ENCODE measurements around the gene ARFGAP2.

The ARFGAP2 gene

DNA sequence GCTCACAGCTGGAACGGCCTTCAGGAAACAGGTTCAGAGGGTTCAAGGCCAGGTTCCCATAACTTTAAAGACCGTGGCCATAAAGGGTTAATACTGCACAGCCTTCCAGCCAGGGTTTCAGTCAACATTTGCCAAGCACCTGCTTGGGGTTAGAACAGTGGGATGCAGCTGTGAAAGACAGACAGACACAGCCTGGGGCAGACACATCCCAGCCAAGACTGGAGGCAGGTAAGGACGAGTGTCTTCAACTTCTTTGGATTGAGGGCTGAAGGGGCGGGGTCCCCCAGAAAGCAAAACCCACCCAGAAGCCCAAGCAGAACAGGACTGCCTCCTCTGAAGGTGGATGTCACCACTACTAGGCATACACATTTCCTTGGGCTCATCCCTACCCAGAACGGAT is 14.3 kb downstream of the ARFGAP2 start:
- in situ Hi-C loops (cut with HindIII; ENCODE audit: low sequenced_read_pairs): no loop called here
- no peak overlapping the region for H3K4me3 ChIP-seq (ENCODE audit: low read depth, low read length)
- no peak for DNase-seq (ENCODE audit: low read depth, low spot score)
- TF ChIP-seq, protein P1, sequence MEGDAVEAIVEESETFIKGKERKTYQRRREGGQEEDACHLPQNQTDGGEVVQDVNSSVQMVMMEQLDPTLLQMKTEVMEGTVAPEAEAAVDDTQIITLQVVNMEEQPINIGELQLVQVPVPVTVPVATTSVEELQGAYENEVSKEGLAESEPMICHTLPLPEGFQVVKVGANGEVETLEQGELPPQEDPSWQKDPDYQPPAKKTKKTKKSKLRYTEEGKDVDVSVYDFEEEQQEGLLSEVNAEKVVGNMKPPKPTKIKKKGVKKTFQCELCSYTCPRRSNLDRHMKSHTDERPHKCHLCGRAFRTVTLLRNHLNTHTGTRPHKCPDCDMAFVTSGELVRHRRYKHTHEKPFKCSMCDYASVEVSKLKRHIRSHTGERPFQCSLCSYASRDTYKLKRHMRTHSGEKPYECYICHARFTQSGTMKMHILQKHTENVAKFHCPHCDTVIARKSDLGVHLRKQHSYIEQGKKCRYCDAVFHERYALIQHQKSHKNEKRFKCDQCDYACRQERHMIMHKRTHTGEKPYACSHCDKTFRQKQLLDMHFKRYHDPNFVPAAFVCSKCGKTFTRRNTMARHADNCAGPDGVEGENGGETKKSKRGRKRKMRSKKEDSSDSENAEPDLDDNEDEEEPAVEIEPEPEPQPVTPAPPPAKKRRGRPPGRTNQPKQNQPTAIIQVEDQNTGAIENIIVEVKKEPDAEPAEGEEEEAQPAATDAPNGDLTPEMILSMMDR (IDR thresholded peaks at IDR 0.05; ENCODE audit: low read depth, low read length): no peak

DNA sequence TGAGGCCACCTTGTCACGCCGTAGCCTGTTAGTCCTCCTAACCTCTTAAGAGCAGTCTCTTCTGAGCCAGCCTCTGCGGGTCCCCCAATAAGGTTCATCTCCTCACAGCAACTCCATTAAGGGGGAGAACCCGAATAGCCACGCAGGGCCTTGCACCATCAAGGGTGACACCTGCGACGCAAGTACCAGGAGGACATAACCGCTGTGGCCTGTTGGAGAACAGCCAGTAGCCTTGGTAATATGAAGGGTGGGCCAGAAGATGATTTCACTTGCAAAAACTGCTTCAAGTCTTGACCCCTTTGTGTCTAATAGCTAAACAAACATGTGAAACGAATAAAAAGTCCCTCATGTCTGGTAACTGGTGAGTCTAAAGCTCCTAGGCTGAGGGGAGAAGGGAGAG is 14.8 kb downstream of the ARFGAP2 start:
- in situ Hi-C loops (cut with HindIII; ENCODE audit: low sequenced_read_pairs): no loop called here
- TF ChIP-seq, protein P1 (IDR thresholded peaks at IDR 0.05; ENCODE audit: low read depth, low read length): no peak
- H3K4me3 ChIP-seq (ENCODE audit: low read depth, low read length): no peak overlapping the region
- no peak for DNase-seq (ENCODE audit: low read depth, low spot score)

DNA sequence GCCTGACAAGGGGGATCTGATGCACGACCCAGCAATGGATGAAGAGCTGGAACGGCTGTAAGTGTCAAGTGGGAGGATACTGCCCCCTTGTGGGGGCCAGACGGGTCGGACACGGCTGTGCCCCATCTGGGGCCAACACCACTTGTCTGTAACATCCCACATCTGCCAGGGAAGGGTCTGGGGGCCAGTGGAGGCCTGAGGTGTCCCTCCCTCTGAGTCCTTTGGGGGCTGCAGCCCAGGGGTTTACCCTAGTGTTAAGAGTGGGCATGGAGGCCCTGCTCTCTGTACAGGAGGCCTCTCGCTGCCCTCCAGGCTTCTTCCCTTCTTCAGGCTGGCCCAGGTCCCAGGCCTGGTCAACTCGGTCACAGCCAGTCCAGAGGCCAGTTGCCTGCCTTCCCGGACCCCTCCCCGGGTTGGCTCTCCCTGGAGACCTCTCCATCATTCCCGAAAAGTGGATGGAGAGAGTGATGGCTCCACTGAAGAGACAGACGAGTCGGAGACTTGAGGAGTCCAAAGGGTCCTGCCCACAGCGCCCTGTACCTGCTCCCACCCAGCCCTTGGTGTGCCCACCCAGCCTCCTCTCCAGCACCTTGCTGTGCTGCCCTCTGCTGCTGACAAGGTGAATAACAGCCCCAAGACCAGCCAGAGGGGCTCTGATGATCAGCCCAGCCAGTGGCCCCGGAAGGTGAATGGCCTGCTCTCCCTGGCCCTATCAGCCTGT is 15.4 kb downstream of the ARFGAP2 start:
- peak; percentile 70 for DNase-seq (ENCODE audit: low read depth, low spot score)
- TF ChIP-seq, protein P1 (IDR thresholded peaks at IDR 0.05; ENCODE audit: low read depth, low read length): peak; percentile 89
- no peak overlapping the region for H3K4me3 ChIP-seq (ENCODE audit: low read depth, low read length)
- in situ Hi-C loops (cut with HindIII; ENCODE audit: low sequenced_read_pairs): no loop called here

DNA sequence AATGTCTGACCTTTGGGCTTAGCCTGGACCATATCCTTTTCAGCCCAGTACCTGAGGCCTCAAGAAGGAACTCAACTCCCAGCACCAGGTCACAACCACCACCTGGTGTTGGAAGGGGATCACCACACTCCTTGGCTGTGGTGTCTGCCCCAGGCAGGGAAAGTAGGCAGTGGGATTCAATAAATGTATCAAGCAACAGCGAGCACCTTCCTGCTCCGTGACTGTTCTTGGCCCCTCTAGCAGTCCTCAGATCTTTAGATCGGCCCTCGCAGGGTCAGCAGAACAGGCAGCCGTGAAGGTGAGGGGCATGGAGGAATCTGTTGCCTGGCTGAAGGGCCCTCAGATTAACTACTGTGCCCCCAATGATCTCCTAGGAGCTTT is 15.9 kb downstream of the ARFGAP2 start:
- H3K4me3 ChIP-seq (ENCODE audit: low read depth, low read length): no peak overlapping the region
- no peak for DNase-seq (ENCODE audit: low read depth, low spot score)
- TF ChIP-seq, protein P1 (IDR thresholded peaks at IDR 0.05; ENCODE audit: low read depth, low read length): no peak
- in situ Hi-C loops (cut with HindIII; ENCODE audit: low sequenced_read_pairs): no loop called here

DNA sequence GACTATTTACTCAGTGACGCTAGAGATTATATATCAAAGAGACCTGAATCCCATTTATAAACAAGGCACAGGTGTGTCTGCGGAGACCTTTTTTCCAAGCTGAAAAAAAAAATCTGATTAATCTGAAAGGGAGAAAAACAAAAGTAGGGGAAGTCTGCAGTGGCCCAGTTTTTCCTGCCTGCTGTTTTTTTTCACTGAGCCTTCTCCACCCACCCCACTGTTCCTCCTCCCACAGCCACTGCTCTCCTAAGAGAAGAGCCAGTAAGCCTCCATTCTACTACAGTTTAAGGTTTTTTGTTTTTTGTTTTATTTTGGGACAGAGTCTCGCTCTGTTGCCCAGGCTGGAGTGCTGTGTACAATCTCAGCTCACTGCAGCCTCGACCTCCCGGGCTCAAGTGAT is 18.4 kb downstream of the ARFGAP2 start:
- in situ Hi-C loops (cut with HindIII; ENCODE audit: low sequenced_read_pairs): no loop called here
- TF ChIP-seq, protein P1 (IDR thresholded peaks at IDR 0.05; ENCODE audit: low read depth, low read length): no peak
- no peak for DNase-seq (ENCODE audit: low read depth, low spot score)
- no peak overlapping the region for H3K4me3 ChIP-seq (ENCODE audit: low read depth, low read length)

DNA sequence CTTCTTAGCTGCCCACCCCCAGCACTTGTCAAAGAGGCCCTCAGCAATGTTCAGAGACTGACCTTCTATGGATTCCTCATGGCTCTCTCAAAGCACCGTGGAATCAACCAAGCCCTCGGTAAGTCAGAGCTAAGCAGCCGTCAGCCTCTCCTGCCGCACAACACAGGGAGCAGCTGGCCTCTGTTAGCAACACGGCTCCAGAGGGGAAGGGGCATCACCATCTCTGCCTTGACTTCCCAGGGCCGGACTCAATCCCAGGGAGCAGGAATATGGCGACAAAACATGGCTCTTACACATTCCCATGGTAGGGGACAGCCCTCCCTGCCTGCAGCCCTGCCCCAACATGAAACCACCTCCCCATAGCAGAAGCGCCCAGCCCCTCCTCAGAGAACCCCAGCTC is 18.9 kb downstream of the ARFGAP2 start:
- no peak overlapping the region for H3K4me3 ChIP-seq (ENCODE audit: low read depth, low read length)
- in situ Hi-C loops (cut with HindIII; ENCODE audit: low sequenced_read_pairs): no loop called here
- DNase-seq (ENCODE audit: low read depth, low spot score): no peak
- TF ChIP-seq, protein P1 (IDR thresholded peaks at IDR 0.05; ENCODE audit: low read depth, low read length): no peak

All from astrocyte of the spinal cord (primary cell).